COLO829 (cell line): ENCODE measurements around the gene SH3PXD2B.

Experiments
- DNase-seq: peaks from one replicate; pipeline ENCODE4 v3.0.0; 2012; ENCODE audit warnings: low spot score

The SH3PXD2B gene

GRCh38 chr5:172436879-172437369 is 17.4 kb downstream of the SH3PXD2B start:
- DNase-seq = no peak

- no peak for DNase-seq
Observed at GRCh38 chr5:172436078-172436878, 18.0 kb downstream of the SH3PXD2B start.

- no peak for DNase-seq
Observed at GRCh38 chr5:172435362-172436077, 18.8 kb downstream of the SH3PXD2B start.

- no peak for DNase-seq
Observed at GRCh38 chr5:172434251-172434650, 20.1 kb downstream of the SH3PXD2B start.

GRCh38 chr5:172433513-172433912 is 20.8 kb downstream of the SH3PXD2B start:
- DNase-seq = no peak

- DNase-seq = no peak
Observed at GRCh38 chr5:172433071-172433470, 21.3 kb downstream of the SH3PXD2B start.

DNA sequence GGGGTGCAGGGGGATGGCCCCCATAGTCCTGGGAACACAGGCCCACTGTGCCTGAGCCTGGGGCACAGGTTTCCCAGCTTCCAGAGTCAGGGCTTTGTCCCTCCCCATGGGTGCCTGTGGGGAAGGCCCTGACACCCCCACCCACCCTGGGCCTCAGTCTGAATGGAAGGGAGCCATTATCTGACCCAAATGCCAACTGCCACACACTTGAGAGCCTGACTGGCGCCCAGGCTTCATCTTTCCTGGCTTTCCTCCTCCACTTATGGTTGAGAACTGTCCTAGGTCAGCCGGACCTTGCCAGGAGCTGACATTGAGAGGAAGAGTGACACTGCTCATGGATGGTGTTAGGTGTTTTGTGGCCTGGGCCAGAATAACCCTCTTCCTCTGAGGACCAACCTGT is 24.0 kb downstream of the SH3PXD2B start:
- DNase-seq = no peak

DNA sequence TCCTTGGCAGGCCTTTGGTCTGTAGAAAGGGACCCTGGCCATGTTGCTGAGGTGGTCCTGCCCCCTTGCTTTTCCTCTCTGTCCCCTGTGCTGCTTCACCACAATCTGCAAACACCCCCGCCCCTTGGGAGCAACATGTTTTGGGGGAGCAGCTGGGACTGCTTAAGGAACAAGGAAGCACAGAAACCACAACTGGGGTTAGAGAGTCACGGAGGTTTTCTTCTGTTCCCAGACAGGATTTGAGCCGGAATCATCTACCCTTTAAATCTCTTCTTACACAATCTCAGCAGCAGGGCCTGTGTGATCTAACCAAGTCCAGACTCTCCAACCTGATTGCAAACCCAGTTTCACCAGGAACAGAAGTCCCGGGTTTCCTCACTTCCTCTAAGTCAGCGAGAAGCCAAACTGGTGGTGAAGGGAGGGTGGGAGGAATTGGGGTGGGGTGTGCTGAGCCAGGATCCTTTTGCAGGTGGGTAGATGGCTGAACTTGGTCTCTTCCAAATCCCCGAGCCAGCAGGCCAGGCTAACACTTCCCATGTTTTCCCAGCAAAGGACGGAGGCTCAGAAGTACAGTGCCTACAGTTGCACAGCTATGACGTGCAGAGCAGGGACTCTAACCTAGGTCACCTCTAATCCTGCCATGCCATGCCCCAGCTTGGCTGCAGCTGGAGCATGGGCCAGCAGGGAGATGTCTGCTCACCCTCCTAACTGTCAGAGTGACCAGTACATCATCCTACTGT is 25.0 kb downstream of the SH3PXD2B start:
- DNase-seq = no peak

DNA sequence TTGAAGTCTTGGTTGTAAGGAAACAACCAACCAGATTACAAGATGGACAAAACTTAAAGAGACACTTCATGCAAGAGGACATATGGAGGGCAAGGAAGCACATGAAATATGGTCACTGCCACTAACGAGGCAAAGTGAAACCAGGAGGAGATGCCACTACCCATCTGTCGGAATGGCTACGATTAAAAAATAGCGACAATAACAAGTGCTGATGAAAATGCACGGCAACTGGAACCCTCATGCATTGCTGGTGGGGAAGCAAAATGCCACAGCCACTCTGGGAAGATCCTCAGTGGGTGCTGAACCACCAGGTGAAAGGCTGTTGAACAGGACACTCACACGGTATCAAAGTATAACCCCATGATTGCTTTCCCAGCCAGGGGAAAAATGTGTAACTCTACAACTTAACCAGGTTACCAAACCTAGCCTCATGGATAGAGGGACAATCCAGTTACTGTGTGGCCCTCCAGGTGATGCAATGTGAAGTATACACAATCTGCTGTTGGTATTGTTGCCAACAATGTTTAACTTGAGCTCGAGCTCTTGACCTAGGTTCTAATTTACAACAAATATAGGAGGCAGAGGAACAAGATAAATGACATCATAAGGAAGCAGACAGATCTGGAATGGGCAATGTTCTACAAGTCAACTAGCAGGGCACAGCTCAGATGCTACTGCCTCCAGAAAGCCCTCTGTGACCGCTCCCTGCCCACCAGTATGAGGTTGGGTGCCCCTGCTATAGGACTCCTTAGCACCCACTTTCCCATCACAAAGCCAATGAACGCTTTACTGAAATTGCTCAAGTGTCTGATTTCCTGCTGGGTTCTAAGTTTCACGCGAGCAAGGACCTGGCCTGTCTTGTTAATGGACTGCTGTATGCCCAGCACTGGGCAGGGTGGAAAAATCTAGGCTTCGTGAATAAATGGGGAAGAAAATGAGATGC is 25.8 kb downstream of the SH3PXD2B start:
- no peak for DNase-seq

DNA sequence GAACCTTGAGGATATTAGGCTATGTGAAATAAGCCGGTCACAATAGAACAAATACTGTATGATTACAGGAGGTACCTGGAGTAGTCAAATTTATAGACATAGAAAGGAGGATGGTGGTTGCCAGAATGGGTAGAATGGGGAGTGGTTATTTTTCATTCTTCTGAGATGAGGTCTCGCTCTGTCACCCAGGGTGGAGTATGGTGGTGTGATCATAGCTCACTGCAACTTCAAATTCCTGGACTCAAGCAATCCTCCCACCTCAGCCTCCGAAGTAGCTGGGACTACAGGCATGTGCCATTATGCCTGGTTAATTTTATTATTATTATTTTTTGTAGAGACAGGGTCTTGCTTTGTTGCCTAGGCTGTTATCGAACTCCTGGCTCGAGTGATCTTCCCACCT is 27.1 kb downstream of the SH3PXD2B start:
- DNase-seq = no peak

DNA sequence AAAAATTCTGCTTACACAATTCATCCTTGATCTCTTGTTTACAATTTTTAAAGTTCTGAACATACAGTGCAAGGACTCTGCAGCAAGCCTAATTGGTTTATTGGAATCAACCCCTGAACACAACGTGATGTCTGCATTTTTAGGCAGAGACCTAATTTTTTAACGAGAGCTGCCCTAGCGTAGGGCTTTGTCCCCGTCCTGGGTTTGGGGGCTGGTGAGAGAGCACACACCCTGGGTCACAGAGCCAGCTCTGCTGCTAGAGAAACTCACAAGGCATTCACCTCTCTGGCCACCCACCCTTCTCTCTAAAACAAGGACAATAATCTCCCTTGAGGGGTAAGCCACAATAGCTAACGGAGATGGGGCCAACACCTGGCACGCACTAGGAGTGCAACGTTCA is 28.2 kb downstream of the SH3PXD2B start:
- DNase-seq = no peak

DNA sequence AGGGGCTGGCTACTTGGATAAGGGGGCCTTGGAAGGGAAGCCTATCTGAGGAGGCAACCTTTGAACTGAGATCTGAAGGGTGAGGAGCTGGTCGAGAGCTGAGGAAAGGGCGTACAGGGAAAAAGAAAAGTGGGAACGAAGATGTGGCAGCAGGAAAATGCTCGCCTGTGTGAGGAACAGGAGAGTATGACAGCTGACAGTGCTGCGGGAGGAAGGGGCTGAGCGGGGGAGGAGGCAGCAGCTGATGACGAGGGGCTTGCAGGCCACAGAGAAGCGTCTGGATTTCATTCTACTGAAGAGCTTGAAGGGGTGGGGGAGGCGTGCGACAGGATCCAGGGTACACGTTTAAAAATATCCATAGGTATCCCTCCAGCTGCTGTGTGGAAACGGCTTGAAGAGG is 28.9 kb downstream of the SH3PXD2B start:
- DNase-seq = no peak

DNA sequence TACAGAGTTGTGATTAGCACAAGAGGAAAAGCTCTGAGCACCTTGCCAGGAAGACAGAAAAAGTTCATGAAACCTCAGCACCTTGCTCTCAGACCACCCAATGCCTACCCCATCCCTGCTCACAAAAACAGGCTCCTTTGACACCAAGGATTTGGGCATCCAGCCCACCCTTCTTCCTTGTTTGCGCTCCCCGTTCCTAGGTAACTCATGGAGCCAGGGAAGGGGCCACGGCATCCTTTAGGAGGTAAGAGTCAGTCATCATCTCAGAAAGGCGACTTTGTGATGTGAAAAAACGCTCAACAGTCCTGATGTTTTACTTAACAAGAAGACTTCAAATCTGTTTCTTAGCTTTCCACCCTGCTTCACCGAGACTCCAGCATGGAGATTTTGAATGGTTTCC is 29.5 kb downstream of the SH3PXD2B start:
- no peak for DNase-seq

DNA sequence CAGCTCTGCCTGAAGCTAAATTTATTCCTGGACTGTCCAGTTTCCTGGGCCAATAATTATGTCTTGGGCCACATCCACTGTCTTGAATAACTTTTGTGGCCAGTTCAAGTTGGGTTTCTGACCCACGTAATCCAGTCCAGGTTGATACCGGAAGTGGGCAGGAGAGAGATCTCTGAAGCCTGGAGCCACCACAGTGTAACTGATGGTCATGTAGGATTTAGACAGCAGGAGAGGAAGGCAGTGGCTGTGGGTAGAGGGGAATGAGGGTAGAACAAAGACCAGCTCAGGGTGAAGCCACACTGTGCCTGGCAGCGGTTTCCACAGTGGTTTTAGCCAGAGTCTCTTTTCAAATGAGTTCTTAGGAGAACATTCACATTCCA is 30.2 kb downstream of the SH3PXD2B start:
- no peak for DNase-seq

DNA sequence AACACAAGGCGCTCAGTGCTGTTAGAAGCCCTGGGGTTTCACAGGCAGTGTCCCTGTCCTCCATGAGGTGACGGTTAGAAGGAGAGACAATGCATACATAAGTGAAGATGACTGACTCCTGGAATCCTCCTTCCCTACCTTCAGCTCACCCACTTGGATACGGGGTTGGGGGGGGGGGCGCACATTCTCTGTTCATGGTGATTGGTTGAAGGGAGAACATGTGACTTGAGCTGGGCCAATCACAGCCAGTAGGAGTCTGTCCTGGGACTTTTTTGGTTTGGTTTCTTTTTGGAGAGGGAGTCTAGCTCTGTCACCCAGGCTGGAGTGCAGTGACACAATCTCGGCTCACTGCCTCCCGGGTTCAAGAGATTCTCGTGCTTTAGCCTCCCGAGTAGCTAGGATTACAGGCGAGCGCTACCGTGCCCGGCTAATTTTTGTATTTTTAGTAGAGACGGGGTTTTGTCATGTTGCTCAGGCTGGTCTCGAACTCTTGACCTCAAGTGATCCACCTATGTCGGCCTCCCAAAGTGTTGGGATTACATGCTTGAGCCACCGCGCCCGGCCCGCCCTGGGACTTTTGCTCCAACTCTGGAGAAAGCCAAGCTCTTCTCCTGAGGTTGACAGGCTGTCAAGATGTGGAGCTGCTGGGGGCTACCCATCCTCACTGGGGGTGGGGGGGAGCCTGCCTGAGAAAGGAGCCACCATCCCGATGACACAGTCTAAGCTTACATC is 30.8 kb downstream of the SH3PXD2B start:
- DNase-seq = no peak

DNA sequence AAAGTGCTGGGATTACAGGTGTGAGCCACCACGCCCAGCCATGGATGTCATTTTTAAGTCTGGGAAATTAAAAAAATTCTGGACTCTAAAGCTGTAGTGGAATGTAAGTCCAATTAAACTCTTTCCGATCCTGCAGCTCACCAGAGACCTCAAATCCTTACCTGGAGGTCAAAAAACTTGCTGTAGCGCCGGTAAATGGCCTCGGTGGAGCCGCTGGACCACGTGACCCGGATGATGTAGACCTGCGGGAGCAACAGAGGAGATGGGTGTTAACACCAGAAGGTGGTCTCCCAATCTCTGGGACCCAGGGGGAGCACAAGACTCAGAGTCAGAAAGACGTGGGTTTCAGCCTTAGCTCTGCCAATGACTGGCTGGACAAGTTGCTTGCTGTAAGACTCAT is 32.1 kb downstream of the SH3PXD2B start:
- DNase-seq = no peak

- no peak for DNase-seq
Observed at GRCh38 chr5:172421020-172421419, 33.3 kb downstream of the SH3PXD2B start.

DNA sequence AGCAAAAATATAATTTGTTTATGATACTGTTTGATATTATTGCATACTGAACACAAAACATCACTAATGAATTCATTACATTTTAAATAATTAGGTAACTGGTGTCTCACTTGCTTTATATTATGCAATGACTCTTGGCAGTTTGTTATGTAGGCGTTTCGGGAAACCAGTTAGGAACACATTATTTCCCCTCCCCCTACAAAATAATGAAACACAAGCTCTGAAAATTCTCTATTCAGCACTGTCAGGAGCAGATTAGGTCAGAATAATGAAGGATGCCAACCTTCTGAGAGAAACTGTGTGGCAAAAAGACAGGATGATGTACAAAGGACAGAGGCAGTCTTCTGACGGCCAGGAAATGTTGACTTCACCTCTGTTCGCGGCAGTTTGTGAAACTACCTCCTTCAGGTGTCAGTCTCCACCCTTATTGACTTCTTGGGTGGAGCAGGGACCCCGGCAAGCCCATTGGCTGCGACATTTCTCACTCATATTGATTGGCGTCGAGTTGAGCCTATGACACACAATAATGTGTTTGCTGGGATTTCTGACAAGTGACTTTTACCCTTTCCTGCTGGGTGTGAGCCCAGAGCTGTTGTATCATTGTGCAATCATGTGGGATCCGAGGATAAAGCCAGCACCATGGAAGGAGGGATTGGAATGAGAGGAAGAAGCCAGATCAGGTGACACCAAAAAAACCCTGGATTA is 33.9 kb downstream of the SH3PXD2B start:
- DNase-seq = no peak

DNA sequence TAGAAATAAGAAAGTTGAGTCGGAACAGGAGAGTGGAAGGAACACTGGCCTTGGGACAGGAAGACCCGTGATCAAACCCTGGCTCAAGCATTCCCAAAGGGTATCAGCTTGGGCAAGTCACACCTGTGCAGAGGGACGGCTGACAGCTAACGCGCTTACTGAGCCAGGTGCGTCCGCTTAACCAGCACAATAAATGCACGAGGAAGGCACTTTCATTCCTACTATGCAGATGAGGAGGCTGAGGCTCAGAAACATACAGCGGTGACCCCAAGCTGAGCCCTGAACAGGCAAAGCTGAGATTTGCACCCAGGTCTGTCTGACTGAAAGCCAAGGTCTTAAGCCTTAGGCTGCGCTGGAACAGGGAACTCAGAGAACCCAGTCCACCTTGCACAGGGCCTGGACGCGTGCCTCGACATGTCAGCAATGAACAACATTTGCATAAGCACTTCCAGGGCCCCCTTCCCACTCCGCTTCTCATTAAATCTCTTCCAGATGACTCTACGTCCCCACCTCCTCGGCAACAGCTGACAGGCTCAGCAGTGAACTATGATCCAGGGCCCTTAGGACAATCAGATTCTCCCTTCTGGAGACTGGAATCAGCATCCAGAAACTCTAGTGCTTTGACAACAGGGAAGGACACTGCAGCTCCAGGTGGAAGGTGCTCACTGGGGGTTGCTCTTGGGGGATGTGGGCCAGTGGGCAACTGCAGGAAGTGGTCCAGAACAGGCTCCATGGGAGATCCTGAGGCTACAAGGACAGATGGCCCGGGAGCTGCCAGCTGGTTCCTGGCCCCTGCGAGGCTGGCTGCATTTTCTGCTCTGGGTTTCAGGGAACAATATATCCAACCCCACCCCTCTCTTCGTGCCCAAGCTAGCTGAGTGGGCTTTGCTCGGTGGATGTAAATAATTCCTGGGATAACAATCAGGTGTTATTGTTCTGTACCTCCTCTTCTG is 35.2 kb downstream of the SH3PXD2B start:
- DNase-seq = no peak
